Skeletal muscle tissue (tissue), 4 donors: ENCODE measurements around the gene AOC2. TPM values are rescaled to one million over a fixed set of nuclear protein-coding genes. Genes with fewer than 3 reads are reported as not detected.
A peak's percentile ranks its signal among the peaks of the same experiment; 100 is the strongest.
"Not testable (repeated sequence)": the region's sequence is repeated elsewhere in the genome, so short reads cannot be mapped to it uniquely, and the experiment has no call there.

ENCODE experiments used
- H3K27ac ChIP-seq: one replicate; pipeline ENCODE4 v1.7.0; 2013; ENCODE audit warnings: mild to moderate bottlenecking, low read depth, low read length, inconsistent platforms
- H3K27me3 ChIP-seq, 3 donors: one replicate each; pipeline ENCODE4 v1.7.0; 2013; ENCODE audit warnings: low read length in 3 of 3; ENCODE audit not compliant: control insufficient read depth in 3 of 3, insufficient read depth in 3 of 3
- H3K36me3 ChIP-seq, 3 donors: one replicate each; pipeline ENCODE4 v1.7.0; 2013; ENCODE audit warnings: low read length in 3 of 3; ENCODE audit not compliant: control insufficient read depth in 3 of 3, insufficient read depth in 3 of 3
- H3K4me1 ChIP-seq, 3 donors: one replicate each; pipeline ENCODE4 v1.7.0; 2013; ENCODE audit warnings: low read length in 3 of 3, mild to moderate bottlenecking in 3 of 3; ENCODE audit not compliant: control insufficient read depth in 3 of 3, insufficient read depth in 3 of 3
- H3K4me3 ChIP-seq, 3 donors: one replicate each; pipeline ENCODE4 v1.7.0; 2013; ENCODE audit warnings: low read length in 3 of 3
- H3K9ac ChIP-seq, 3 donors: one replicate each; pipeline ENCODE4 v1.7.0; 2013; ENCODE audit warnings: low read length in 3 of 3, mild to moderate bottlenecking in 3 of 3, moderate library complexity in 2 of 3, low read depth in 1 of 3
- H3K9me3 ChIP-seq, 3 donors: one replicate each; pipeline ENCODE4 v1.7.0; 2013; ENCODE audit warnings: low read length in 3 of 3; ENCODE audit not compliant: control insufficient read depth in 3 of 3
- total RNA-seq: library from RNA; depleted of rRNA; stranded (reverse); fragments of >200 nt; gene quantifications from one replicate; pipeline ENCODE4 v1.2.3, GENCODE V29; 2014
- donor health status: Osteomylitis.

The AOC2 gene
- total RNA-seq, 1 donor from 2014 or later, result 0.52 TPM

DNA sequence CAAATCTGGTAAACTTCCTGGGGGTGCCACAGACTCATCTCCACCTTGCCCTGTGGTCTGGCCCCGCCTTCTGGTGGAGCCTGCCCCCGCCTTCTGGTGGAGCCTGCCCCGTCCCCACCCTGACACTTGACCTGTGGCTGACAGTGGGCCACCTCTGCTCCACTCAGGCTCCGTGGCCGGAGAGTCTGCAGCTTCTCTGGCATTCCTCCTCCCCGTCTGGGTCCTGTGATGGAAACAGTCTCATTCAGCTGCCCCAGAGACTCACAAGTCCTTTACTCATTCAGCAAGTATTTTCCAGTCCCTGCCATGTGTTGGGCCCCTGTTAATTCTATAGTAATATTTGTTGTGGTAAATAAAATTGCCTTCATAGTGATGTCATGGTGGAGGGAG, 35.2 kb downstream of the AOC2 start:
- Histone ChIP-seq H3K27ac (no peak overlapping the region), H3K27me3 (peaks cover 0 to 11% (median 0%) of the 10 kb centered on the region in 3 donors), H3K9ac (no peak overlapping the region), H3K9me3 (no peaks in the 10 kb centered on the region), H3K4me3 (no peak overlapping the region), H3K36me3 (no peaks in the 10 kb centered on the region), H3K4me1 (no peaks in the 10 kb centered on the region)

DNA sequence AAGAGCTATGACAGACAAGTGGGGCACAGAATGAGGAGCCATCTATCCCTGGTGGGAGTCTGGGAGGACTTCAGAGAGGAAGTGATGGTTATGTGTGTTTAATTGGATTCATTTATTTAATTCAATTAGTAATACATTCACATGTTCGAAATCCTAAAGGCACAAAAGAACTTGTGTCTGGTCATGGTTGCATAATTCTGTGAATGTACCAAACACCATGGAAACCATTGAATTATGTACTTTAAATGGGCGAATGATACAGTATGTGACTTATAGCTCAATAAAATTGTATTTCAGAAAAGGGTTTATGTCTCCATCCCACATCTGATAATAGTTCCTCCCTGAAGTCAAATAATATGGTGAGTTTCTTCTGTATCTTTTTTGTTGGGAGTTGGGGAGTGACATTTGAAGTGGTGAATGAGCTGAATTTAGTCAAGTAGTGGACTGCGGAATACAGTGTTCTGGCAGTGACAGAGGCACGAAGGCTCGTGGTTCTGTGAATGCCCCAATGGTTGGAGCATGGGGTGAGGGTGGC, 36.5 kb downstream of the AOC2 start:
- peaks cover 0 to 11% (median 0%) of the 10 kb centered on the region in 3 donors for H3K27me3 ChIP-seq
- no peak overlapping the region for H3K27ac ChIP-seq

DNA sequence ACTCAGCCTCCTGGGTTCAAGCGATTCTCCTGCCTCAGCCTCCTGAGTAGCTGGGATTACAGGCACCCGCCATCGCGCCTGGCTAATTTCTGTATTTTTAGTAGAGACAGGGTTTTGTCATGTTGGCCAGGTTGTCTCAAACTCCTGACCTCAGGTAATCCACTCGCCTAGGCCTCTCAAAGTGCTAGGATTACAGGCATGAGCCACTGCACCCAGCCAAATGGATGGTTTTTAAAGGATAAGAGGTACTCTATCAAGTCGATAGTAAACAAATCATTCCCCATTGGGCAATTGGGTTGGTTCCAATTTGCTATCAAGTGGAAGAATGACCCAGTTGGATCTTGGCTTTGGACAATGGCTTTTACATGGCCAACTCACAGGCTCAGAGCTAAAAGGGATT, 37.3 kb downstream of the AOC2 start:
- not testable (repeated sequence) for H3K36me3 ChIP-seq, H3K4me1 ChIP-seq, H3K9ac ChIP-seq, H3K4me3 ChIP-seq, H3K27ac ChIP-seq, H3K9me3 ChIP-seq
- peaks cover 0 to 11% (median 0%) of the 10 kb centered on the region in 3 donors for H3K27me3 ChIP-seq

More for the DNA sequence above, 36.5 kb downstream of the AOC2 start:
- Histone ChIP-seq H3K9me3 (no peaks in the 10 kb centered on the region), H3K4me3 (no peak overlapping the region), H3K4me1 (no peaks in the 10 kb centered on the region), H3K36me3 (no peaks in the 10 kb centered on the region), H3K9ac (no peak overlapping the region)

DNA sequence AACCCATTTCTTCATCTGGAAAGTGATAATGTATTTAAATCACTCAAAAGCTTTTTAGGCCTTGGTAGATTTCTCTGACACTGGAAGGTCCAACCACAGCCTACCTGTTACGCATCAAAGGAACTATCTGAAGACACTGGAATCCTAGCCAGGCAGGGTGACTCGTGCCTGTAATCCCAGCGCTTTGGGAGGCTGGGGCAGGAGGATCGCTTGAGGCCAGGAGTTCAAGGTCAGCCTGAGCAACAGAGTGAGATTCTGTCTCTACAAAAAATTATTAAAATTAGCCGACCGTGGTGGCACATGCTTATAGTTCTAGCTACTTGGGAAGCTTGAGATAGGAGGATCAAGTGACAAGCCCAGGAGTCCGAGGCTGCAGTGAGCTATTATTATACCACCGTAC, 37.8 kb downstream of the AOC2 start:
- Histone ChIP-seq H3K9ac (no peak overlapping the region), H3K4me1 (peaks cover 5 to 8% (median 6%) of the 10 kb centered on the region in 3 donors), H3K4me3 (no peak overlapping the region), H3K27ac (no peak overlapping the region), H3K27me3 (peaks cover 0 to 11% (median 0%) of the 10 kb centered on the region in 3 donors), H3K9me3 (no peaks in the 10 kb centered on the region), H3K36me3 (no peaks in the 10 kb centered on the region)

DNA sequence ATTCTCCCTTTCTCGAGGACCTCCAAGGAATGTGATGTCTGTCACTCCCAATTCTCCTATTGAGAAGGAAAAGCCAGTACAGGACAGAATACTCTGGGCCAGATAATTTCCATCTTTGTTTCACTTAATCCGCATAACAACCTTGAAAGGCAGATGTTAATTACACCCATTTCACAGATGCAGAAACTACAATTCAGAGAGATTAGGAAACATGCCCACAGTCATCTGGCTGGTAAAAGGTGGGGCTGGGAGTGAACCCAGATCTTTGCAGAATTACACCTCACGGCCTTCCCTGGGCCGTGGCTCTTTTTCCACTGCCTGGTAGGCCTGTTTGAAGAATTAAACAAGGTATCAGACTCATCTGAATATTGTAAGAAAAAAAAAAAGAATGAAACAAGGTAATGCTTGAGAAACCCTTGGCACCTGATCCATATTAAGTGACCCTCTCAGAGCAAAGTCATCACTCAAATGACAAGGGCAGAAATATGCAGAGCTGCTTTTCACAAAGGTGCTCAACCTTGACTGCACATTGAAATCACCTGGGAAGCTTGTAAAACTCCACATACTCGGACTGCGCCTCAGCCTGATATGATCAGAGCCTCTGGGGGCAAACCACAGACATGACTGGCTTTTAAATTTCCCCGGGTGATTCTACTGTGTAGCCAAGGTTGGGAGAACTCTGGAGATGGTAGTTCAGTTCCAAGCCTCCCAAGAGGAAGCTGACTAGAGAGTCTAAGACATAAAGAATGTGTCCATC, 39.6 kb downstream of the AOC2 start:
- no peak overlapping the region for H3K9ac ChIP-seq
- H3K27me3 ChIP-seq, result no peaks in the 10 kb centered on the region
- H3K36me3 ChIP-seq, result no peaks in the 10 kb centered on the region
- no peaks in the 10 kb centered on the region for H3K9me3 ChIP-seq
- no peak overlapping the region for H3K4me3 ChIP-seq
- H3K4me1 ChIP-seq, result peaks cover 5 to 8% (median 6%) of the 10 kb centered on the region in 3 donors
- no peak overlapping the region for H3K27ac ChIP-seq

DNA sequence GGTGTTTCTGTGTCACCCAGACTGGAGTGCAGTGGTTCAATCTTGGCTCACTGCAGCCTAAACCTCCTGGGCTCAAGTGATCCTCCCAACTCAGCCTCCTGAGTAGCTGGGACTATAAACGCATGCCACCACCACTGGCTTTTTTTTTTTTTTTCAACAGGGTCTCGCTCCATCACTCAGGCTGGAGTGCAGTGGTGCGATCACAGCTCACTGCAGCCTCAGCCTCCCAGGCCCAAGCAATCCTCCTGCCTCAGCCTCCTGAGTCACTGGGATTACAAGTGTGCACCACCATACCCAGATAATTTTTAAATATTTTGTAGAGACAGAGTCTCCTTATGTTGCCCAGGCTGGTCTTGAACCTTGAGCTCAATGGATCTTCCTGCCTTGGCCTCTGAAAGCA, 41.4 kb downstream of the AOC2 start:
- not testable (repeated sequence) for H3K9ac ChIP-seq, H3K4me3 ChIP-seq, H3K27me3 ChIP-seq, H3K36me3 ChIP-seq, H3K9me3 ChIP-seq, H3K27ac ChIP-seq, H3K4me1 ChIP-seq

DNA sequence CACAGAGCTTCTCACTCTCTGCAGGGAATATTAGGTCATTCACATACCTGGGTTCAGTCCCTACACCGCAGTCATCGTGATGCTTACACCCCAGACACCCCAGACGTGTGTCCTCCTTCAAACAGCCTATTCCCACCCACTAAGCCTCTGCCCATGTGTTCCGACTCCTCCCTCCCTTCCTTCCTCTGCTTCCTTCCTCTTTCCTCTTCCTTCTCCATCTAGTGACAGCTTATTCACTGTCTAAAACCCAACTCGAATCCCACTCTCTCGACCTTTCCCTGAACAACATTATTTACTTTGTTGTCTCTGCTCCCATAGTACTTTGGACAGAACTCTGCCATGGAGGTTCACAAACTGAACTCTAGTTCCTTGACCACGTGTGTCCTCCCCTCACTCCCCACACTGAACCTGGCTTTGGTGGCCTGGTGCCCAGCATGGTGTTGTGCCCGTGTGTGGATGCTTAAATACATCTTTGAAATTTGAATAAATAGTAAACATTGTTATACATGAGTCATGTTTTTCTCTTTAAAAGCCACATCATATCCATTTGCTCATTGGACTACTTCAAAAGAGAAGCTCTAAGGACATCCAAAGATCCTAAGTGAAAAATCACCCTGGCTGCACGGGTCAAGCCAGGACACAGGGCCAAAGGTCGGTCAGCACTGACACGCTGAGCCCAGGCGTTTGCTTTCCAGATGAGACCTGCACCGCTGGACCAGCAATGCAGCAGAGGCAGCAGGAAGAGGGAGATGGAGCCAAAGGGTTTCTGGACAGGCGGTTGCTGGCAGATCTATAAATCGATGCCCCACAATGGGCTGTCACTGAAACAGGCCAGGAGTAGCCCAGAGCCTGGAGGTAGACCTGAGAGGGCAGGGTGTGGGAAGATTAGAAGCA, 42.1 kb downstream of the AOC2 start:
- H3K36me3 ChIP-seq, result no peaks in the 10 kb centered on the region
- peaks cover 8 to 11% (median 9%) of the 10 kb centered on the region in 3 donors for H3K4me1 ChIP-seq
- H3K9ac ChIP-seq, result peak overlapping the region in 1 of 3 donors; percentile 16
- H3K27ac ChIP-seq, result no peak overlapping the region
- no peaks in the 10 kb centered on the region for H3K9me3 ChIP-seq
- H3K27me3 ChIP-seq, result no peaks in the 10 kb centered on the region
- H3K4me3 ChIP-seq, result no peak overlapping the region

DNA sequence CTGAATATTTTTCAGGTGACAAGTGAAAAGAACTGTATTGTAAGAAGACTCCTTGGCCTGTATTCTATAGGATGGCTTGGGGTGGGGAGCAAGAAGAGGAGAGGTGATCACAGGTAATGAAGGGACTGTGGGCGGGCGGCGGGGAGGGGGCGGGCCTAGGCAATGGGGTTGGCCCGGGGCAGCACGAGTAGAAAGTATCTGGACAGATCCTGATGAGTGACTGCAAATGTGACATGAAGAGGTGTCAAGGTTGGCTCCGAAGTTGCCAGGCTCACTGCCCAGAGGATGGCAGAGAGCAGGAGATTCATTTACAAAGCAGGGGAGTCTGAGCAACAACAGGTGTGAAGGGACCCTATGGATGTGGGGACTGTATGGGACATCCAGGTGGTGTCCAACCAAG, 45.4 kb downstream of the AOC2 start:
- H3K27ac ChIP-seq, result no peak overlapping the region
- H3K9ac ChIP-seq, result no peak overlapping the region
- no peaks in the 10 kb centered on the region for H3K36me3 ChIP-seq
- H3K9me3 ChIP-seq, result no peaks in the 10 kb centered on the region
- H3K4me3 ChIP-seq, result no peak overlapping the region
- peaks cover 24 to 39% (median 35%) of the 10 kb centered on the region in 3 donors for H3K4me1 ChIP-seq
- no peaks in the 10 kb centered on the region for H3K27me3 ChIP-seq

DNA sequence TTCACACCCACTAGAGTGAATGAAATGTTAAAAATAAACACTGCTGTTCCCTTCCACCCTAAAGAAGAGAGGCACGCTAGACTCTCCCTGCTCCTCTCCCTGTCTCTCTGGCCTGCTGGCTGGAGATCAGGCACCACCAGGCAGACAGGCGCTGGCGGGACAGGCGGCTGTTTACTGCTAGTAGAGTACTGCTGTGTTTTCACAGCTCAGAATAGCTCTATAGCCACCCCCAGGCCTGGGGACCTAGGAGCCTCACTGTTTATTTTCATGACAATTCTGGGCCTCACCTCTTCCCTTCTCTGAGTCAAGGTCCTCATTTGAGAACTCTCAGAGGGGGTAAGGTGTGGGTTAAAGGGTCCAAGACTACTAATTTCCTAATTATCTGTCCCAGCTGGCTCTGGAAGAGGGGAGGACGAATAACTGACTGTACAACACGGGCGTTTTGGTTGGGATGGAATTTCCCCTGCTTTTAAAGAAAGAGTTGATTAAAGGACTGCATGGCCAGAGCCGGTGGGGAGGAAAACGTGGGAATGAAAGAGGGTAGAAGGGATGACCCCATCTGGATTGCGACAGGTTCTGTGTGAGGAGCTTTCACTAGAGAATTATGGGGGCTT, 47.3 kb downstream of the AOC2 start:
- Histone ChIP-seq H3K36me3 (no peaks in the 10 kb centered on the region), H3K4me1 (peaks cover 21 to 42% (median 33%) of the 10 kb centered on the region in 3 donors), H3K9ac (peak overlapping the region; percentile 58 to 75 (median 70)), H3K27ac (peak overlapping the region; percentile 96), H3K4me3 (peak overlapping the region in 1 of 3 donors; percentile 13), H3K27me3 (no peaks in the 10 kb centered on the region), H3K9me3 (no peaks in the 10 kb centered on the region)
